RWPE2 (cell line): ENCODE results near the gene DDOST.

Source experiments
- ATAC-seq: fragments of 200-7000 bp; cut with Tn5 transposase; 3 replicates; pipeline ENCODE4 v1.9.1; 2021; ENCODE audit warnings: low read depth
- DNase-seq: peaks from one replicate; pipeline ENCODE4 v3.0.0-alpha.2; 2020; ENCODE audit warnings: low spot score
- H3K27ac ChIP-seq: fragments of 450-650 bp; 2 replicates; pipeline ENCODE4 v1.5.1; 2017; ENCODE audit warnings: mild to moderate bottlenecking; ENCODE audit not compliant: poor library complexity, severe bottlenecking
- H3K27me3 ChIP-seq: fragments of 250-450 bp; sonication (Bioruptor Pico); 2 replicates; pipeline ENCODE4 v1.5.1; 2021; ENCODE audit warnings: mild to moderate bottlenecking, moderate library complexity; ENCODE audit not compliant: insufficient read depth, poor library complexity, severe bottlenecking
- H3K36me3 ChIP-seq: fragments of 250-450 bp; sonication (Bioruptor Pico); 2 replicates; pipeline ENCODE4 v1.5.1; 2020; ENCODE audit warnings: low read depth, mild to moderate bottlenecking, moderate library complexity
- H3K4me1 ChIP-seq: fragments of 250-450 bp; sonication (Bioruptor Pico); 2 replicates; pipeline ENCODE4 v1.5.1; 2021; ENCODE audit warnings: mild to moderate bottlenecking, moderate library complexity; ENCODE audit not compliant: insufficient read depth, poor library complexity, severe bottlenecking
- H3K4me3 ChIP-seq: fragments of 250-450 bp; sonication (Bioruptor Pico); 2 replicates; pipeline ENCODE4 v1.5.1; 2021; ENCODE audit warnings: mild to moderate bottlenecking, moderate library complexity; ENCODE audit not compliant: severe bottlenecking
- H3K9me3 ChIP-seq: fragments of 250-450 bp; sonication (Bioruptor Pico); 2 replicates; pipeline ENCODE4 v1.5.1; 2021; ENCODE audit warnings: mild to moderate bottlenecking, moderate library complexity; ENCODE audit not compliant: severe bottlenecking
- TF ChIP-seq, protein P1 (sequence below): fragments of 450-650 bp; IDR thresholded peaks from one replicate; pipeline ENCODE4 v1.5.1; 2017; ENCODE audit warnings: mild to moderate bottlenecking, moderate library complexity; ENCODE audit not compliant: poor library complexity, severe bottlenecking

The DDOST gene

DNA sequence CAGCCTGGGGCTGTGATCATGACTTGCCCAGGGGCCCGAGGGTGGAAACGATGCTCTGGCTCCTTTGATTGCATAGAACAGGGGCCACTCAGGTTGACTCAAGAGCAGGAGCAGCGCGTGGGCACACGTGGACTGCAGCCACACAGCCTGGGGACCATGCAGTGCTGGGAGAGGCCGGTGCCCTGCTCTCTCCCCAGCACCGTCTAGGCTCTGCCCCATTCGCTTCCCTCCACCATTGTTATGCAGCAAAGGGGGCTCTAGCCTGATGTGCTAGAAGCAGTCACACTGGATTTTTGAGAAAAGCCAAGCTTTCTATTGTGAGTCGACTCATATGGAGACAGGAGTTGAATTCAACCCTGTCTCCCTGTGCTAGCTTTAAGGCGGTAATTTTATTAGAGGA lies 19.2 kb downstream of the DDOST start:
- Histone ChIP-seq H3K4me3 (no peak overlapping the region), H3K36me3 (peaks cover 8% of the 10 kb centered on the region; the same call in 1 of the 2 replicates), H3K9me3 (no peaks in the 10 kb centered on the region), H3K27ac (no peak overlapping the region), H3K4me1 (no peaks in the 10 kb centered on the region), H3K27me3 (no peaks in the 10 kb centered on the region)
- no peak for ATAC-seq
- DNase-seq = no peak
- TF ChIP-seq, protein P1, sequence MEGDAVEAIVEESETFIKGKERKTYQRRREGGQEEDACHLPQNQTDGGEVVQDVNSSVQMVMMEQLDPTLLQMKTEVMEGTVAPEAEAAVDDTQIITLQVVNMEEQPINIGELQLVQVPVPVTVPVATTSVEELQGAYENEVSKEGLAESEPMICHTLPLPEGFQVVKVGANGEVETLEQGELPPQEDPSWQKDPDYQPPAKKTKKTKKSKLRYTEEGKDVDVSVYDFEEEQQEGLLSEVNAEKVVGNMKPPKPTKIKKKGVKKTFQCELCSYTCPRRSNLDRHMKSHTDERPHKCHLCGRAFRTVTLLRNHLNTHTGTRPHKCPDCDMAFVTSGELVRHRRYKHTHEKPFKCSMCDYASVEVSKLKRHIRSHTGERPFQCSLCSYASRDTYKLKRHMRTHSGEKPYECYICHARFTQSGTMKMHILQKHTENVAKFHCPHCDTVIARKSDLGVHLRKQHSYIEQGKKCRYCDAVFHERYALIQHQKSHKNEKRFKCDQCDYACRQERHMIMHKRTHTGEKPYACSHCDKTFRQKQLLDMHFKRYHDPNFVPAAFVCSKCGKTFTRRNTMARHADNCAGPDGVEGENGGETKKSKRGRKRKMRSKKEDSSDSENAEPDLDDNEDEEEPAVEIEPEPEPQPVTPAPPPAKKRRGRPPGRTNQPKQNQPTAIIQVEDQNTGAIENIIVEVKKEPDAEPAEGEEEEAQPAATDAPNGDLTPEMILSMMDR = no peak

GRCh38 chr1:20640183-20640597 lies 21.0 kb downstream of the DDOST start:
- ATAC-seq (peak; percentile 60; the same call in 2 of the 3 replicates), DNase-seq (no peak)
- Histone ChIP-seq H3K9me3 (no peaks in the 10 kb centered on the region), H3K27ac (no peak overlapping the region), H3K4me1 (no peaks in the 10 kb centered on the region), H3K27me3 (no peaks in the 10 kb centered on the region), H3K4me3 (no peak overlapping the region), H3K36me3 (peaks cover 8% of the 10 kb centered on the region; the same call in 1 of the 2 replicates)
- TF ChIP-seq, protein P1 = peak; percentile 88

- Histone ChIP-seq H3K27me3 (no peaks in the 10 kb centered on the region), H3K36me3 (no peaks in the 10 kb centered on the region), H3K9me3 (no peaks in the 10 kb centered on the region), H3K4me3 (no peak overlapping the region), H3K27ac (no peak overlapping the region), H3K4me1 (no peaks in the 10 kb centered on the region)
- DNase-seq (no peak), ATAC-seq (no peak)
- TF ChIP-seq, protein P1 = no peak
Observed at GRCh38 chr1:20636785-20637347, 24.3 kb downstream of the DDOST start.

GRCh38 chr1:20634594-20635084 lies 26.5 kb downstream of the DDOST start:
- no peak for DNase-seq
- TF ChIP-seq, protein P1 = no peak
- Histone ChIP-seq H3K27ac (peak overlapping the region; percentile 56), H3K27me3 (no peaks in the 10 kb centered on the region), H3K4me3 (peak overlapping the region; percentile 93), H3K9me3 (peaks cover 3% of the 10 kb centered on the region), H3K36me3 (no peaks in the 10 kb centered on the region), H3K4me1 (no peaks in the 10 kb centered on the region)
- peak; percentile 81 for ATAC-seq

GRCh38 chr1:20634065-20634593 lies 27.0 kb downstream of the DDOST start:
- DNase-seq = no peak
- Histone ChIP-seq H3K36me3 (no peaks in the 10 kb centered on the region), H3K9me3 (peaks cover 3% of the 10 kb centered on the region), H3K27me3 (no peaks in the 10 kb centered on the region), H3K27ac (peak overlapping the region; percentile 56), H3K4me3 (peak overlapping the region; percentile 93), H3K4me1 (no peaks in the 10 kb centered on the region)
- peak; percentile 19 for ATAC-seq
- TF ChIP-seq, protein P1 = no peak
